Transverse colon (tissue), 4 donors: ENCODE results near the gene VPS13A. TPM values are rescaled to one million over a fixed set of nuclear protein-coding genes. Genes with fewer than 3 reads are reported as not detected.

Source experiments
- DNase-seq: peaks from one replicate; pipeline ENCODE4 v3.0.0-alpha.2; 2019
- H3K27ac ChIP-seq, 4 donors: fragments of 200-600 bp; sonication (generic); 2 replicates each; pipeline ENCODE4 v1.5.1; 2016 to 2018; ENCODE audit warnings: inconsistent platforms in 4 of 4
- H3K27me3 ChIP-seq: fragments of 200-600 bp; sonication (generic); 2 replicates; pipeline ENCODE4 v1.5.1; 2017; ENCODE audit warnings: inconsistent platforms
- H3K36me3 ChIP-seq, 4 donors: fragments of 200-600 bp; sonication (generic); 2 replicates each; pipeline ENCODE4 v1.5.1; 2017 to 2019; ENCODE audit warnings: inconsistent platforms in 4 of 4
- H3K4me1 ChIP-seq, 4 donors: fragments of 200-600 bp; sonication (generic); 2 replicates each; pipeline ENCODE4 v1.5.1; 2017 to 2020; ENCODE audit warnings: inconsistent platforms in 4 of 4
- H3K4me3 ChIP-seq, 4 donors: fragments of 200-600 bp; sonication (generic); 1 replicate in 1 of 4; 2 replicates in 3 of 4; pipeline versions ENCODE4 v1.5.1 to v1.6.1; 2017 to 2019; ENCODE audit warnings: inconsistent platforms in 4 of 4
- H3K9me3 ChIP-seq, 2 donors: fragments of 200-600 bp; sonication (generic); 2 replicates each; pipeline ENCODE4 v1.5.1; 2017 to 2019; ENCODE audit warnings: inconsistent platforms in 2 of 2
- EP300 ChIP-seq: sonication (generic); formaldehyde crosslinking; IDR thresholded peaks from one replicate; pipeline ENCODE4 v1.6.1; 2017; ENCODE audit warnings: antibody characterized with exemption, low read depth
- POLR2A ChIP-seq: fragments of 450-650 bp; IDR thresholded peaks from one replicate; pipeline ENCODE4 v1.6.1; 2016; ENCODE audit warnings: antibody characterized with exemption, mild to moderate bottlenecking, moderate library complexity
- POLR2AphosphoS5 ChIP-seq, 3 donors: sonication (generic); formaldehyde crosslinking; IDR thresholded peaks; one replicate each; pipeline ENCODE4 v1.6.1; 2016; ENCODE audit warnings: antibody characterized with exemption in 3 of 3
- WGBS, 2 donors: methylation state at CpG; one replicate each; pipeline ENCODE4 v1.1.5; 2018; ENCODE audit warnings: low coverage in 1 of 2; 5-methylcytosine and 5-hydroxymethylcytosine counted together
- in situ Hi-C, 4 donors: fragments of 200-750 bp; cut with MboI; loops; one replicate each; pipeline versions ENCODE4 v1.15.0 to v1.15.1; 2017; ENCODE audit warnings: low sequenced_read_pairs in 3 of 4, low pct_ligation_motif_present in 1 of 4, low pct_unique_long_range_greater_than_20kb in 1 of 4
- intact Hi-C: fragments of 100-400 bp; cut with DNase I; formaldehyde crosslinking; loops from one replicate; pipeline ENCODE4 v1.15.1; 2023; ENCODE audit warnings: low total_unique reads
- total RNA-seq, 4 donors: library from RNA; depleted of rRNA; stranded (reverse); fragments of >200 nt; gene quantifications; one replicate each; pipeline ENCODE4 v1.1.0, GENCODE V29; 2016
- TF ChIP-seq, protein P1 (sequence below), 5 experiments: fragments of 200-600 bp in 3 of 5; fragments of 450-650 bp in 2 of 5; sonication (generic) in 3 of 5; IDR thresholded peaks; 1 replicate in 2 of 5; 2 replicates in 3 of 5; pipeline ENCODE4 v1.5.1; 2016 to 2017; ENCODE audit warnings: antibody characterized with exemption in 5 of 5, inconsistent platforms in 3 of 5, mild to moderate bottlenecking in 2 of 5, moderate library complexity in 1 of 5

The VPS13A gene
- total RNA-seq, 4 donors from 2014 or later: 88.8 to 148 (median 115) TPM

- no peaks in the 10 kb centered on the region for H3K9me3 ChIP-seq
- no peak overlapping the region for H3K27ac ChIP-seq
- intact Hi-C loops (no loop called here), in situ Hi-C loops (no loop called here)
- no peaks in the 10 kb centered on the region for H3K4me1 ChIP-seq
- TF ChIP-seq EP300: no peak
- TF ChIP-seq, protein P1, sequence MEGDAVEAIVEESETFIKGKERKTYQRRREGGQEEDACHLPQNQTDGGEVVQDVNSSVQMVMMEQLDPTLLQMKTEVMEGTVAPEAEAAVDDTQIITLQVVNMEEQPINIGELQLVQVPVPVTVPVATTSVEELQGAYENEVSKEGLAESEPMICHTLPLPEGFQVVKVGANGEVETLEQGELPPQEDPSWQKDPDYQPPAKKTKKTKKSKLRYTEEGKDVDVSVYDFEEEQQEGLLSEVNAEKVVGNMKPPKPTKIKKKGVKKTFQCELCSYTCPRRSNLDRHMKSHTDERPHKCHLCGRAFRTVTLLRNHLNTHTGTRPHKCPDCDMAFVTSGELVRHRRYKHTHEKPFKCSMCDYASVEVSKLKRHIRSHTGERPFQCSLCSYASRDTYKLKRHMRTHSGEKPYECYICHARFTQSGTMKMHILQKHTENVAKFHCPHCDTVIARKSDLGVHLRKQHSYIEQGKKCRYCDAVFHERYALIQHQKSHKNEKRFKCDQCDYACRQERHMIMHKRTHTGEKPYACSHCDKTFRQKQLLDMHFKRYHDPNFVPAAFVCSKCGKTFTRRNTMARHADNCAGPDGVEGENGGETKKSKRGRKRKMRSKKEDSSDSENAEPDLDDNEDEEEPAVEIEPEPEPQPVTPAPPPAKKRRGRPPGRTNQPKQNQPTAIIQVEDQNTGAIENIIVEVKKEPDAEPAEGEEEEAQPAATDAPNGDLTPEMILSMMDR (IDR thresholded peaks at IDR 0.05): no peak
- TF ChIP-seq POLR2A: no peak
- no peak for TF ChIP-seq POLR2AphosphoS5 (IDR thresholded peaks at IDR 0.05)
- no peak overlapping the region for H3K4me3 ChIP-seq
- no peak for DNase-seq
- WGBS, 2 donors: 94 to 98% methylated on average over 2 of the region's 2 CpGs
- no peaks in the 10 kb centered on the region for H3K27me3 ChIP-seq
- H3K36me3 ChIP-seq: peaks cover 0 to 20% (median 2%) of the 10 kb centered on the region in 4 donors
These were observed 129.8 kb downstream of the VPS13A start for GRCh38 chr9:77307166-77307565.

DNA sequence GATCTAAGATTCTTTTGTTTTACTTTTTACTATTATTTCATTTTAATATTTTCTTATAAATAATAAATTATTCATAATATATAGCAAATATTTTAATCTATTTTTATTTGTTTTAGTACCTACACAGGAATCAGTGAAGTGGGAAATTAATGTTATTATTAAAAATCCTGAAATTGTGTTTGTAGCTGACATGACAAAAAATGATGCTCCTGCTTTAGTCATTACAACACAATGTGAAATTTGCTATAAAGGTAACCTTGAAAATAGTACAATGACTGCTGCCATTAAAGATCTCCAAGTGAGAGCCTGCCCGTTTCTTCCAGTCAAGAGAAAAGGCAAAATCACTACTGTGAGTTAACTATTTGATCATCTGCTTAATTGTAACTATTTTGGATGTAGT lies 138.7 kb downstream of the VPS13A start:
- H3K9me3 ChIP-seq: no peaks in the 10 kb centered on the region
- intact Hi-C loops (no loop called here), in situ Hi-C loops (no loop called here)
- DNase-seq: no peak
- H3K4me3 ChIP-seq: no peak overlapping the region
- no peak overlapping the region for H3K27ac ChIP-seq
- 38 to 96% methylated on average over 1 of the region's 1 CpG for WGBS, 2 donors
- peaks cover 0 to 30% (median 13%) of the 10 kb centered on the region in 4 donors for H3K36me3 ChIP-seq
- H3K4me1 ChIP-seq: no peaks in the 10 kb centered on the region
- H3K27me3 ChIP-seq: no peaks in the 10 kb centered on the region
- no peak for TF ChIP-seq EP300
- no peak for TF ChIP-seq POLR2A
- no peak for TF ChIP-seq POLR2AphosphoS5 (IDR thresholded peaks at IDR 0.05)
- TF ChIP-seq, protein P1 (IDR thresholded peaks at IDR 0.05): no peak

DNA sequence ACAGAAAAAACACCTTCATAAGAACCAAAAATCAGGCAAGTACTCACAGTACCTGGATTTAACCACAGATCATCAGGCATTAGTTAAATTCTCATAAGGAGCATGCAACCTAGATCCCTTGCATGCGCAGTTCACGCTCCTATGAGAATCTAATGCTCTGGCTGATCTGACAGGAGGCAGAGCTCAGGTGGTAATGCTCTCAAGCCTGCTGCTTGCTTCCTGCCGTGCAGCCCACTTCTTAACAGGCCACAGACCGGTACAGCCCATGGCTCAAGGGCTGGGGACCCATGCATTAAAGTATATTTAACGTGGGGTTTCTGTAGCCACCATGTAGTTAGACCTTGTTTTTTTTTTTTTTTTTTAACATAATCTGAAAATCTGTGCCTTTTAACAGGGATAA lies 147.7 kb downstream of the VPS13A start:
- Histone ChIP-seq H3K27ac (no peak overlapping the region), H3K4me1 (no peaks in the 10 kb centered on the region), H3K27me3 (no peaks in the 10 kb centered on the region), H3K4me3 (no peak overlapping the region), H3K9me3 (no peaks in the 10 kb centered on the region), H3K36me3 (peaks cover 0 to 35% (median 13%) of the 10 kb centered on the region in 4 donors)
- intact Hi-C loops (no loop called here), in situ Hi-C loops (no loop called here)
- TF ChIP-seq EP300 (no peak), POLR2AphosphoS5 (IDR thresholded peaks at IDR 0.05) (no peak), POLR2A (no peak)
- TF ChIP-seq, protein P1 (IDR thresholded peaks at IDR 0.05): no peak
- WGBS, 2 donors: 93 to 100% methylated on average over 3 to 5 of the region's 5 CpGs
- no peak for DNase-seq

- H3K27ac ChIP-seq: no peak overlapping the region
- in situ Hi-C loops: no loop called here
- H3K4me1 ChIP-seq: no peaks in the 10 kb centered on the region
- H3K27me3 ChIP-seq: no peaks in the 10 kb centered on the region
- no peak overlapping the region for H3K4me3 ChIP-seq
- no peak for DNase-seq
- 100% methylated on average over 1 of the region's 1 CpG for WGBS, 2 donors
- intact Hi-C loops: no loop called here
- peaks cover 0 to 25% (median 4%) of the 10 kb centered on the region in 4 donors for H3K36me3 ChIP-seq
- no peak for TF ChIP-seq POLR2A
- TF ChIP-seq EP300: no peak
- no peak for TF ChIP-seq POLR2AphosphoS5 (IDR thresholded peaks at IDR 0.05)
- TF ChIP-seq, protein P1 (IDR thresholded peaks at IDR 0.05): no peak
- no peaks in the 10 kb centered on the region for H3K9me3 ChIP-seq
These were observed 150.8 kb downstream of the VPS13A start for GRCh38 chr9:77328102-77328501.
